ENCODE results near the gene LAIR2. TPM values are rescaled to one million over a fixed set of nuclear protein-coding genes. Genes with fewer than 3 reads are reported as not detected.

LAIR2 gene
- total RNA-seq, 4 donors from 2014 or later: 3.2 TPM; not detected in 3

DNA sequence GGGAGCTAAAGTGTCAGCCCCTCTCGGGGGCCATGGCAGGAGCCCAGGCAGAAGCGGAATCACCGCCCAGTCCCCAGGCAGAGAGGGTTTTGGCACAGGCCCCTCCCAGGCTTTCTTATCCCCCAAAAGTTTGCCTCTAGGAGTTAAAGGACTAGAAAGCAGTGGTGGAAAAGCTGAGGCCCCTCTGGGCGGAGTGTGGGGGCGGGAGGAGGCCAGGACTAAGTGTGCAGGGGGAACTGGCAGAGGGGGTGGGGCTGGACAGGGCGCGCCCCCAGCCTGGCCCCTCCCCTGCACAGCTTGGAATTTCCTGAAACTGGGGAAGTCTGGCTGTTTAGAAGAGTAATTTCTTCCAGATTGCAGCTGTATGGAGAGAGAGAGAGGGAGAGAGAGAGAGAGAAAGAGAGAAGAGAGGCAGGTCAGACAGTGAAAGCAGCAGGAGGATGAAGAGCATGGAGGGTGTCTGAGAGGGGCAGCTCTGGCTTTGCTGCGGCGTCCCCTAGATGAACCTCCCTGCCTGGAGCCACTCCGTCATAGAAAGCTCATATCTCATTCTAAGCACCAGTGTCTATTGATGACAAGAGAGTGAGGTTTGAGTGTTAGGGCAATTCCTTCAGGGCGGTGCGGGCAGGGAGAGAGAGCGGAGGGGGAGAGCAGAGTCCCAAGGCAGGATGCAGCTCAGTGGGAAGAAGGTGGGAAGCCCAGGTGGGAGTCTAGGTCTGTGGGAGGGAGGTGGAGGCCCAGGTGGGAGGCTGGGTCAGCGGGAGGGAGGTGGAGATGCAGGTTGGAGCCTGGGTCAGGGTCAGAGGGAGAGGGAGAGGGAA is 29.4 kb upstream of the LAIR2 start, which contains the start of gene CDC42EP5:
CDC42EP5 (minus strand) TSS at position 226 of the 821 bp plus-strand sequence. CDS start 7,749 bp downstream, outside the sequence.
- intact Hi-C loops (cut with DNase I; ENCODE audit: low total_unique reads) (no loop called here), in situ Hi-C loops (cut with MboI; ENCODE audit: low pct_ligation_motif_present in 1 of 4, low pct_unique_long_range_greater_than_20kb in 1 of 4, low sequenced_read_pairs in 3 of 4) (no loop called here)
- Histone ChIP-seq H3K4me1 (peaks cover 10 to 48% (median 35%) of the 10 kb centered on the region in 4 donors), H3K9me3 (no peaks in the 10 kb centered on the region), H3K27ac (peak within 1 kb of the TSS; percentile 86 to 96 (median 92)), H3K4me3 (peak within 1 kb of the TSS; percentile 29 to 63 (median 48)), H3K27me3 (peaks cover 15% of the 10 kb centered on the region), H3K36me3 (no peaks in the 10 kb centered on the region)
- DNase-seq: peak; percentile 86
- TF ChIP-seq POLR2AphosphoS5 (IDR thresholded peaks at IDR 0.05): peak; percentile 79 to 91 (median 79)
- TF ChIP-seq, protein P1, sequence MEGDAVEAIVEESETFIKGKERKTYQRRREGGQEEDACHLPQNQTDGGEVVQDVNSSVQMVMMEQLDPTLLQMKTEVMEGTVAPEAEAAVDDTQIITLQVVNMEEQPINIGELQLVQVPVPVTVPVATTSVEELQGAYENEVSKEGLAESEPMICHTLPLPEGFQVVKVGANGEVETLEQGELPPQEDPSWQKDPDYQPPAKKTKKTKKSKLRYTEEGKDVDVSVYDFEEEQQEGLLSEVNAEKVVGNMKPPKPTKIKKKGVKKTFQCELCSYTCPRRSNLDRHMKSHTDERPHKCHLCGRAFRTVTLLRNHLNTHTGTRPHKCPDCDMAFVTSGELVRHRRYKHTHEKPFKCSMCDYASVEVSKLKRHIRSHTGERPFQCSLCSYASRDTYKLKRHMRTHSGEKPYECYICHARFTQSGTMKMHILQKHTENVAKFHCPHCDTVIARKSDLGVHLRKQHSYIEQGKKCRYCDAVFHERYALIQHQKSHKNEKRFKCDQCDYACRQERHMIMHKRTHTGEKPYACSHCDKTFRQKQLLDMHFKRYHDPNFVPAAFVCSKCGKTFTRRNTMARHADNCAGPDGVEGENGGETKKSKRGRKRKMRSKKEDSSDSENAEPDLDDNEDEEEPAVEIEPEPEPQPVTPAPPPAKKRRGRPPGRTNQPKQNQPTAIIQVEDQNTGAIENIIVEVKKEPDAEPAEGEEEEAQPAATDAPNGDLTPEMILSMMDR (IDR thresholded peaks at IDR 0.05): no peak
- peak; percentile 93 for TF ChIP-seq POLR2A (IDR thresholded peaks at IDR 0.05)
- TF ChIP-seq EP300 (IDR thresholded peaks at IDR 0.05; ENCODE audit: low read depth): no peak
- WGBS, 2 donors (ENCODE audit: low coverage in 1 of 2): 10% methylated on average over 7 to 14 of the region's 14 CpGs

DNA sequence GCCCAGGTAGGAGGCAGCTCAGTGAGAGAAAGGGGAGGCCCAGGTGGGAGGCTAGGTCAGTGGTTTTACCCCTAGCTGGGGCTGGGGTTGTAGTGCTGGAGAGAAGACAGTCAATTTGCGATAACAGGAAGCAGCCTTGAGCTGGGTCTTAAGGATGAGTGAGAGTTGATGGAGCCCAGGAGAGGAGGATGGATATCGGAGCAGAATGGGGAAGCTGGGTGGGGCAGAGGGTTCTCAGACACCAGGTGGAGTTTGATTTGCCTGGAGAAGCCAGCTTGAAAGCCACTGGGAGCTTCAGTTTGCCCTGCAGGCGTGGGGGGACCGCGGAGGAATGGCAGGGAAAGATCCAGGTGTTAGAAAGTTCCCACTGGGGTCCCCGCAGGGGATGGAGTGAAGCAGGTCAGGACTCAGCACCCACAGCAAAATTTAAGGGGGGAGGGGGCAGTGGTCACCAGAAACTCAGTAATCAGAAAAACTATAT is 28.7 kb upstream of the LAIR2 start:
- DNase-seq: no peak
- TF ChIP-seq EP300 (IDR thresholded peaks at IDR 0.05; ENCODE audit: low read depth) (no peak), POLR2AphosphoS5 (IDR thresholded peaks at IDR 0.05) (no peak), POLR2A (IDR thresholded peaks at IDR 0.05) (no peak)
- TF ChIP-seq, protein P1 (IDR thresholded peaks at IDR 0.05): no peak
- Histone ChIP-seq H3K27ac (peak overlapping the region; percentile 86 to 96 (median 92)), H3K27me3 (peaks cover 15% of the 10 kb centered on the region), H3K36me3 (no peaks in the 10 kb centered on the region), H3K4me1 (peaks cover 9 to 43% (median 32%) of the 10 kb centered on the region in 4 donors), H3K4me3 (peak overlapping the region in 3 of 4 donors; percentile 42 to 63 (median 54)), H3K9me3 (no peaks in the 10 kb centered on the region)
- intact Hi-C loops (cut with DNase I; ENCODE audit: low total_unique reads): no loop called here
- 45 to 57% methylated on average over 1 to 6 of the region's 6 CpGs for WGBS, 2 donors (ENCODE audit: low coverage in 1 of 2)
- in situ Hi-C loops (cut with MboI; ENCODE audit: low pct_ligation_motif_present in 1 of 4, low pct_unique_long_range_greater_than_20kb in 1 of 4, low sequenced_read_pairs in 3 of 4): no loop called here

DNA sequence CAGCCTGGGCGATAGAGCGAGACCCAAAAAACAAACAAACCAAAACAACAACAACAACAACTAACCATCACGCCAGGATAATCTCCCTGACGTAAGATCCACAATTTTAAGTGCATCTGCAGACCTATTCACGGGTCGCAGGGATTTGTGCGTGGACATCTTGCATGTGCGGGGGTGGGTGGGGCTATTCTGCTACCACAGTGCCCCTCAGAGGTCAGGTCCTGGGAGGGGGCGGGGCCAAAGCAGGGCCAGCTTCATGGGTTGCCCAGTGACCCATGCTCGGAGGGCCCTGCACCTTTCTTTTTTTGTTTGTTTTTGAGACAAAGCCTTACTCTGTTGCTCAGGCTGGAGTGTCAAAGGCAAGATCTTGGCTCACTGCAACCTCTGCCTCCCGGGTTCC is 26.9 kb upstream of the LAIR2 start:
- Histone ChIP-seq H3K4me1 (peaks cover 4 to 25% (median 15%) of the 10 kb centered on the region in 4 donors), H3K9me3 (no peaks in the 10 kb centered on the region), H3K4me3 (no peak overlapping the region), H3K27ac (no peak overlapping the region), H3K27me3 (peaks cover 21% of the 10 kb centered on the region), H3K36me3 (no peaks in the 10 kb centered on the region)
- in situ Hi-C loops (cut with MboI; ENCODE audit: low pct_ligation_motif_present in 1 of 4, low pct_unique_long_range_greater_than_20kb in 1 of 4, low sequenced_read_pairs in 3 of 4): no loop called here
- 50 to 93% methylated on average over 1 to 11 of the region's 11 CpGs for WGBS, 2 donors (ENCODE audit: low coverage in 1 of 2)
- intact Hi-C loops (cut with DNase I; ENCODE audit: low total_unique reads): no loop called here
- no peak for DNase-seq
- TF ChIP-seq EP300 (IDR thresholded peaks at IDR 0.05; ENCODE audit: low read depth) (no peak), POLR2A (IDR thresholded peaks at IDR 0.05) (no peak), POLR2AphosphoS5 (IDR thresholded peaks at IDR 0.05) (no peak)
- TF ChIP-seq, protein P1 (IDR thresholded peaks at IDR 0.05): no peak

DNA sequence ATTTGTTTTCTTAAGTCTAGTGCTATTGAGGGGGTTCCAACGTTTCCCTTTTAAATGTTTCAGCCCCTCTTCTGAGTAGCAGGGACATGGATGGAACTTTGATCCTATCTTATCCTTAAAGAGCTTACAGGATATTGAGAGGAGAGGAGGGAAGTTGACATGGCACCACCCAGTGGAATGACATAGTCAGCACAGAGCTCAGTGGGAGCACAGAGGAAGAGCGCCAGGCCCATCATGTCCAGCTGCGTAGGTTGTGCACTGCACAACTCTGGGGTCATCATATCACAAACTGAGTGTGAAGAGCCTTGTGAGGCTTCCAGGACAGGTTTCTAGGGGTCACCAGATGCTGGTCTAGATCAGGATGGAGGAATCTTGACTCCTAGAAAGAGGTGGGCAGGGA is 25.0 kb upstream of the LAIR2 start:
- H3K36me3 ChIP-seq: no peaks in the 10 kb centered on the region
- no peak for DNase-seq
- intact Hi-C loops (cut with DNase I; ENCODE audit: low total_unique reads) (no loop called here), in situ Hi-C loops (cut with MboI; ENCODE audit: low pct_ligation_motif_present in 1 of 4, low pct_unique_long_range_greater_than_20kb in 1 of 4, low sequenced_read_pairs in 3 of 4) (no loop called here)
- H3K9me3 ChIP-seq: no peaks in the 10 kb centered on the region
- peaks cover 4 to 29% (median 11%) of the 10 kb centered on the region in 4 donors for H3K4me1 ChIP-seq
- no peak overlapping the region for H3K27ac ChIP-seq
- no peak overlapping the region for H3K4me3 ChIP-seq
- peaks cover 13% of the 10 kb centered on the region for H3K27me3 ChIP-seq
- TF ChIP-seq, protein P1 (IDR thresholded peaks at IDR 0.05): peak in 3 of 5 experiments; percentile 19 to 46 (median 28)
- TF ChIP-seq POLR2A (IDR thresholded peaks at IDR 0.05) (no peak), POLR2AphosphoS5 (IDR thresholded peaks at IDR 0.05) (no peak), EP300 (IDR thresholded peaks at IDR 0.05; ENCODE audit: low read depth) (no peak)
- 10 to 69% methylated on average over 1 to 3 of the region's 3 CpGs for WGBS, 2 donors (ENCODE audit: low coverage in 1 of 2)
